Measurements from ENCODE around the gene HMCN1.

DNA sequence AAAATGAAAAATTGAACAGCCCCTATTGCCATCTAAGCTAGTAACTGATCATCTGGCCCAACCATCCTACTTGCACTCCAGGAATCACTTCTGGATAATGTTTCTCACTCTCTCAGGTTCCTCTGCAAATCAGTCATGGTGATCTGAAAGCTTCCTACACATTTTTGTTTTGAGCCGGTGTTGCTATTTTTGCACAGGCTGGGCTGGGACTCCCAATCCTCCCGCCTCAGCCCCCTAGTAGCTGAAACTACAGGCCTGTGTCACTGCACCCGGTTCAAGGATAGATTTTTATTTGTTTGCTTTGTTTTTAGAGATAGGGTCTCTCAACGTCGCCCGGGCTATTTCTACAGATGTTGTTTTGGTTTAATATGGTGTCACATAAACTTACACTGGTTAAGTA is 40.5 kb upstream of the HMCN1 start:
- no peak for TF ChIP-seq CTCF (IDR thresholded peaks at IDR 0.05)
- no peak for TF ChIP-seq POLR2A (IDR thresholded peaks at IDR 0.05)

Measured in lower leg skin (tissue), 3 donors.